PC-9 (cell line): ENCODE data around the gene USP49.

Experiments used
- CTCF ChIP-seq: fragments of 200-600 bp; sonication (generic); conservative IDR thresholded peaks from 2 replicates; pipeline ENCODE4 v1.6.1; 2017; ENCODE audit warnings: mixed run types, antibody characterized with exemption, mild to moderate bottlenecking, moderate library complexity
- EZH2 ChIP-seq: fragments of 200-600 bp; sonication (generic); IDR thresholded peaks from 2 replicates; pipeline ENCODE4 v1.8.0; 2017; ENCODE audit warnings: antibody characterized with exemption, low read depth

DNA sequence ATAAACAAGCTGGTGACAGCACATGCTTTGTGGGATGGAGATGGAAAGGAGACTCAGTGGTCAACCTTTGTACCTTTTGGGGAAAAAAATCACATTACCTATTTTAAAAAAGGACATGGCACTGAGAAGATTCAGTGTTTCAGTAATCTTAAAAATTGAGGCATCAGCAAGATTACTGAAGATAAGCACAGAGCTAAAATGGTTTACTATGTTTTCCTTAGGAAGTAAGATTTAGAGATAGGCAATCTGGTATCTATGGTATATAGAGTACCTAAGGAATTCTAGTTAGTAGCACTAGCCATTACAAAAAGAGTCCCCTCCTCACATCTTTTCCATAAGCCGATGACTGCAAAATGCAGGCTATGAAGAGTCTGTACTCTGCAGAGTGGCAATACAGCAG, 72.0 kb downstream of the USP49 start:
- TF ChIP-seq CTCF (no peak), EZH2 (no peak)
